ENCODE results near the gene CLIP1. TPM values are rescaled to one million over a fixed set of nuclear protein-coding genes. Genes with fewer than 3 reads are reported as not detected.

Gene CLIP1
- total RNA-seq, 1 experiment from 2014 or later: 62.2 TPM

DNA sequence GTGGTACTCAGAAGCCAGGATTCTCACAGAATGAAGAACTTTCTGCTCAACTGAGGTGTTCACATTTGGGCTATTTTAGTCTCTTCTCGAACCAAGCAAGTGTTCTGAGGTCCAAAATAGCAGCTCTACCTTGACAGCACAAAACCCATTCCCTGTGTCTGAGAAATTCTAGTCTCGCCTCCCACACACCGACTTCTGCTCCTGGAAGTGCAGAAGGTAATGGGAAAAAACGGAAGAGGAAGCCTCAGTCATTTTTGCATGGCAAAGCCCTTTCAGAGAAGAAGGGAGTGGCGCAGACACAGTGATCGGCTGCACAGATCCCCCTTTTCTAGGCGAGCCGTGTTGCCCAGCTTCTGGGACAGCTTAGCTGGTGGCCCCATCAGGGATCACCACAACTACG is 125.0 kb downstream of the CLIP1 start:
- BruUV-seq (replicated peaks): no TSS peak
- CTCF ChIA-PET: no interaction called here
- TF ChIP-seq, protein P1, sequence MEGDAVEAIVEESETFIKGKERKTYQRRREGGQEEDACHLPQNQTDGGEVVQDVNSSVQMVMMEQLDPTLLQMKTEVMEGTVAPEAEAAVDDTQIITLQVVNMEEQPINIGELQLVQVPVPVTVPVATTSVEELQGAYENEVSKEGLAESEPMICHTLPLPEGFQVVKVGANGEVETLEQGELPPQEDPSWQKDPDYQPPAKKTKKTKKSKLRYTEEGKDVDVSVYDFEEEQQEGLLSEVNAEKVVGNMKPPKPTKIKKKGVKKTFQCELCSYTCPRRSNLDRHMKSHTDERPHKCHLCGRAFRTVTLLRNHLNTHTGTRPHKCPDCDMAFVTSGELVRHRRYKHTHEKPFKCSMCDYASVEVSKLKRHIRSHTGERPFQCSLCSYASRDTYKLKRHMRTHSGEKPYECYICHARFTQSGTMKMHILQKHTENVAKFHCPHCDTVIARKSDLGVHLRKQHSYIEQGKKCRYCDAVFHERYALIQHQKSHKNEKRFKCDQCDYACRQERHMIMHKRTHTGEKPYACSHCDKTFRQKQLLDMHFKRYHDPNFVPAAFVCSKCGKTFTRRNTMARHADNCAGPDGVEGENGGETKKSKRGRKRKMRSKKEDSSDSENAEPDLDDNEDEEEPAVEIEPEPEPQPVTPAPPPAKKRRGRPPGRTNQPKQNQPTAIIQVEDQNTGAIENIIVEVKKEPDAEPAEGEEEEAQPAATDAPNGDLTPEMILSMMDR (conservative IDR thresholded peaks at IDR 0.05; ENCODE audit: low read depth, low read length): no peak
- no peak for TF ChIP-seq EZH2 (IDR thresholded peaks at IDR 0.05; ENCODE audit: borderline replicate concordance, low read depth, low read length, poor library complexity, severe bottlenecking)
- H3K9me3 ChIP-seq (ENCODE audit: low read depth, low read length, poor library complexity, severe bottlenecking): no peaks in the 10 kb centered on the region
- no peaks in the 10 kb centered on the region for H3K4me1 ChIP-seq (ENCODE audit: insufficient read depth, low read length, poor library complexity, severe bottlenecking)
- intact Hi-C loops (cut with micrococcal nuclease; ENCODE audit: unreplicated experiment): no loop called here
- H3K27me3 ChIP-seq (replicated peaks; ENCODE audit: insufficient read depth, low read depth, low read length, poor library complexity): no peaks in the 10 kb centered on the region
- H3K4me3 ChIP-seq (ENCODE audit: low read depth, low read length, poor library complexity, severe bottlenecking): no peak overlapping the region
- H3K36me3 ChIP-seq (ENCODE audit: insufficient read depth, low read length, poor library complexity, severe bottlenecking): peaks cover 5% of the 10 kb centered on the region
- DNase-seq (ENCODE audit: low spot score): no peak
- no peak overlapping the region for H3K27ac ChIP-seq (ENCODE audit: low read depth, low read length, poor library complexity, severe bottlenecking)
- POLR2A ChIA-PET (ENCODE audit: low non-redundant PET): no interaction called here

DNA sequence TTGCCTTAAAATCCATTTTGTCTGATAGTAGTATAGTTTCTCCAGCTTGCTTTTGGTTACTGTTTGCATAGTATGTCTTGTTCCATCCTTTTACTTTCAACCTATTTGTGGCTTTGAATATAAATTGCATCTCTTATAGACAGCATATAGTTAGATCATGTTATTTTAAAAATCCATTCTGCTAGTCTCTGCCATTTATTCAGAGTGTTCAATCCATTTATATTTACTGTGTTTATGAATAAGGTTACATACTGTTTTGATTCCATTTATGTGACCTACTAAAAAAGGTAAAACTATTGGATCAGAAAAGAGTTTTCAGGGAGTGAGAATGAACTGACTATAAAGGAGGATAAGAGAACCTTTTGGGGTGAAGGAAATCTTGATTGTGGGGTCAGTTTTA is 126.6 kb downstream of the CLIP1 start:
- Histone ChIP-seq H3K4me1 (ENCODE audit: insufficient read depth, low read length, poor library complexity, severe bottlenecking) (no peaks in the 10 kb centered on the region), H3K27ac (ENCODE audit: low read depth, low read length, poor library complexity, severe bottlenecking) (no peak overlapping the region), H3K27me3 (replicated peaks; ENCODE audit: insufficient read depth, low read depth, low read length, poor library complexity) (no peaks in the 10 kb centered on the region), H3K36me3 (ENCODE audit: insufficient read depth, low read length, poor library complexity, severe bottlenecking) (peaks cover 5% of the 10 kb centered on the region), H3K4me3 (ENCODE audit: low read depth, low read length, poor library complexity, severe bottlenecking) (no peak overlapping the region), H3K9me3 (ENCODE audit: low read depth, low read length, poor library complexity, severe bottlenecking) (no peaks in the 10 kb centered on the region)
- no peak for DNase-seq (ENCODE audit: low spot score)
- BruUV-seq (replicated peaks): no TSS peak
- no peak for TF ChIP-seq EZH2 (IDR thresholded peaks at IDR 0.05; ENCODE audit: borderline replicate concordance, low read depth, low read length, poor library complexity, severe bottlenecking)
- TF ChIP-seq, protein P1 (conservative IDR thresholded peaks at IDR 0.05; ENCODE audit: low read depth, low read length): no peak
- CTCF ChIA-PET: no interaction called here
- intact Hi-C loops (cut with micrococcal nuclease; ENCODE audit: unreplicated experiment): no loop called here
- POLR2A ChIA-PET (ENCODE audit: low non-redundant PET): interaction anchor here (0.5 kb wide), 1 partner anchor 122 kb away, joined by 4 read pairs; no protein-coding TSS in a partner anchor

GRCh38 chr12:122293081-122293480 is 129.4 kb downstream of the CLIP1 start:
- no peaks in the 10 kb centered on the region for H3K4me1 ChIP-seq (ENCODE audit: insufficient read depth, low read length, poor library complexity, severe bottlenecking)
- no TSS peak for BruUV-seq (replicated peaks)
- H3K27ac ChIP-seq (ENCODE audit: low read depth, low read length, poor library complexity, severe bottlenecking): no peak overlapping the region
- no peak for TF ChIP-seq EZH2 (IDR thresholded peaks at IDR 0.05; ENCODE audit: borderline replicate concordance, low read depth, low read length, poor library complexity, severe bottlenecking)
- TF ChIP-seq, protein P1 (conservative IDR thresholded peaks at IDR 0.05; ENCODE audit: low read depth, low read length): no peak
- ChIA-PET CTCF (no interaction called here), POLR2A (ENCODE audit: low non-redundant PET) (no interaction called here)
- peaks cover 2% of the 10 kb centered on the region for H3K36me3 ChIP-seq (ENCODE audit: insufficient read depth, low read length, poor library complexity, severe bottlenecking)
- H3K4me3 ChIP-seq (ENCODE audit: low read depth, low read length, poor library complexity, severe bottlenecking): no peak overlapping the region
- H3K9me3 ChIP-seq (ENCODE audit: low read depth, low read length, poor library complexity, severe bottlenecking): no peaks in the 10 kb centered on the region
- intact Hi-C loops (cut with micrococcal nuclease; ENCODE audit: unreplicated experiment): no loop called here
- no peak for DNase-seq (ENCODE audit: low spot score)
- no peaks in the 10 kb centered on the region for H3K27me3 ChIP-seq (replicated peaks; ENCODE audit: insufficient read depth, low read depth, low read length, poor library complexity)

Data from A673 (cell line).